ENCODE measurements around the gene WWP2.
"Not testable (repeated sequence)": the region's sequence is repeated elsewhere in the genome, so short reads cannot be mapped to it uniquely, and the experiment has no call there.

Gene WWP2

DNA sequence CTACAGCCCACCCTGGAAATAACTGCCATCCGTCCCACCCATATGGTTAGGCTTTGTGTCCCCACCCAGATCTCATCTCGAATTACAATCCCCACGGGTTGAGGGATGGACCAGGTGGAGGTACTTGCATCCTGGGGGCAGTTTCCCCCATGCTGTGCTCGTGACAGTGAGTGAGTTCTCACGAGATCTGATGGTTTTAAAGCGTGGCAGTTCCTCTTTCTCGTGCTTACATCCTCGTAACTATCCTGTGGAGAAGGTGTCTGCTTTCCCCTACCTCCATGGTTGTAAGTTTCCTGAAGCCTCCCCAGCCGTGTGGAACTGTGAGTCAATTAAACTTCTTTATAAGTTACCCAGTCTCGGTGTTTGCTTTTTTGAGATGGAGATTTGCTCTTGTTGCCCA is 206.0 kb downstream of the WWP2 start:
- not testable (repeated sequence) for H3K9me3 Mint-ChIP-seq; H3K36me3 Mint-ChIP-seq (ENCODE audit: low read depth); H3K4me3 Mint-ChIP-seq; H3K27me3 Mint-ChIP-seq (ENCODE audit: low read depth); H3K27ac Mint-ChIP-seq; H3K4me1 Mint-ChIP-seq (ENCODE audit: low read depth)

- H3K27ac Mint-ChIP-seq; H3K9me3 Mint-ChIP-seq; H3K36me3 Mint-ChIP-seq (ENCODE audit: low read depth); H3K27me3 Mint-ChIP-seq (ENCODE audit: low read depth); H3K4me1 Mint-ChIP-seq (ENCODE audit: low read depth); H3K4me3 Mint-ChIP-seq: not testable (repeated sequence)
These were observed 207.5 kb downstream of the WWP2 start for GRCh38 chr16:69969657-69970056.

GRCh38 chr16:69972120-69972519 is 210.0 kb downstream of the WWP2 start:
- not testable (repeated sequence) for H3K4me1 Mint-ChIP-seq (ENCODE audit: low read depth); H3K36me3 Mint-ChIP-seq (ENCODE audit: low read depth); H3K4me3 Mint-ChIP-seq; H3K27ac Mint-ChIP-seq; H3K9me3 Mint-ChIP-seq; H3K27me3 Mint-ChIP-seq (ENCODE audit: low read depth)

- H3K27ac Mint-ChIP-seq; H3K27me3 Mint-ChIP-seq (ENCODE audit: low read depth); H3K9me3 Mint-ChIP-seq; H3K36me3 Mint-ChIP-seq (ENCODE audit: low read depth); H3K4me1 Mint-ChIP-seq (ENCODE audit: low read depth); H3K4me3 Mint-ChIP-seq: not testable (repeated sequence)
These were observed 210.8 kb downstream of the WWP2 start for GRCh38 chr16:69972935-69973334.

GRCh38 chr16:69985196-69985595 is 223.1 kb downstream of the WWP2 start:
- not testable (repeated sequence) for H3K4me3 Mint-ChIP-seq; H3K36me3 Mint-ChIP-seq (ENCODE audit: low read depth); H3K4me1 Mint-ChIP-seq (ENCODE audit: low read depth); H3K27ac Mint-ChIP-seq; H3K27me3 Mint-ChIP-seq (ENCODE audit: low read depth); H3K9me3 Mint-ChIP-seq
